ENCODE data around the gene MAPK9. TPM values are rescaled to one million over a fixed set of nuclear protein-coding genes. Genes with fewer than 3 reads are reported as not detected.
"Not testable (repeated sequence)": the region's sequence is repeated elsewhere in the genome, so short reads cannot be mapped to it uniquely, and the experiment has no call there.

Gene MAPK9
- total and polyA plus RNA-seq, 11 donors: 15.2 to 51.3 (median 41.2) TPM

DNA sequence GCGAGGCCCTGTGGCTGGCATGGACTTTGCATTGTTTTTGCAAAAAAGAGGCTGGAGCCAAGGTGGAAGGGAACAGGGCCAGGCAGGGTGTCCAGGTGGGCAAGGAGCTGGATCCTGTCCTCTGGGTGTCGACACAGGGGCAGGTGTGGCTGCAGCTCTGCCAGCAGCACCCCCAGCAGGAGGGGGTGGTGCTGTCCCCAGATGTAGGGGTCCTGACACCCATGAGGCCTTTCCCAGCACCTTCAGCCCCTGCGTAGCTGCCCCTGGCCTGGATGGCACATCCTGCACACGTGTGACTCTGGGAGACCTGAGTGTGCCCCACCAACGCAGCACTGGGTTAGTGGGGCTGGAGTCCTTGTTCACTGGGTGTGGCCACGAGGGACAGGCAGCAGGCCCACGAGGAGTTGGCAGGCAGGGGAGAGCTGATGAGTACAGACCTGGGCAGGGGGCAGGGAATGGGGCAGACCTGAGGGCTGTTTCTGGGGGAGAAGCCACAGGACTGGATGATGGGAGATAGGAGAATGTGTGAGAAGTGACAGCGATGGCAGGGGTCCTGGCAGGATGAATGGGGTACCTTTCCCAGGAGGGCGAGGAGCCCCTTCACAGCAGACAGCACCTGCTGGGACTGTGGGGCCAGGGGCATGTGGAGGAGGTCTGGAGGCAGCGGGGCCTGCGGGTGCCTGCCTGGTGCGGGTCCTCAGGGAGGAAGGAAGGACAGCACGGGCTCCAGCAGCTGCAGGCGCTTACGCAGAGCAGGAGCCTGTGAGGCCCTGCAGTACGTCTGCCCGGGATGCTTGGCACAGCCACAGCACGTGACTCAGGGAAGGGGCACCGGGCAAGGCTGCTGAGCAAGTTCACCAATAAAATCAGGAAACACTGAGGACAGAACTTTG lies 79.3 kb downstream of the MAPK9 start:
- 49 to 55% (median 53%) methylated on average over 13 to 19 of the region's 19 CpGs for WGBS, 4 donors
- Histone ChIP-seq H3K27ac (no peak overlapping the region), H3K9me3 (peaks cover 0 to 22% (median 13%) of the 10 kb centered on the region in 12 donors), H3K4me1 (peaks cover 0 to 10% (median 2%) of the 10 kb centered on the region in 12 donors), H3K36me3 (no peaks in the 10 kb centered on the region), H3K4me3 (no peak overlapping the region), H3K27me3 (peaks cover 5 to 30% (median 14%) of the 10 kb centered on the region in 9 donors)
- intact Hi-C loops (cut with DNase I): loop anchor here in 1 of 10 donors (5.0 kb wide), 1 partner anchor 85 kb away; no protein-coding TSS in a partner anchor
- peak in 1 of 4 donors; percentile 14 for ATAC-seq
- TF ChIP-seq POLR2A (IDR thresholded peaks at IDR 0.05): no peak
- TF ChIP-seq, protein P1, sequence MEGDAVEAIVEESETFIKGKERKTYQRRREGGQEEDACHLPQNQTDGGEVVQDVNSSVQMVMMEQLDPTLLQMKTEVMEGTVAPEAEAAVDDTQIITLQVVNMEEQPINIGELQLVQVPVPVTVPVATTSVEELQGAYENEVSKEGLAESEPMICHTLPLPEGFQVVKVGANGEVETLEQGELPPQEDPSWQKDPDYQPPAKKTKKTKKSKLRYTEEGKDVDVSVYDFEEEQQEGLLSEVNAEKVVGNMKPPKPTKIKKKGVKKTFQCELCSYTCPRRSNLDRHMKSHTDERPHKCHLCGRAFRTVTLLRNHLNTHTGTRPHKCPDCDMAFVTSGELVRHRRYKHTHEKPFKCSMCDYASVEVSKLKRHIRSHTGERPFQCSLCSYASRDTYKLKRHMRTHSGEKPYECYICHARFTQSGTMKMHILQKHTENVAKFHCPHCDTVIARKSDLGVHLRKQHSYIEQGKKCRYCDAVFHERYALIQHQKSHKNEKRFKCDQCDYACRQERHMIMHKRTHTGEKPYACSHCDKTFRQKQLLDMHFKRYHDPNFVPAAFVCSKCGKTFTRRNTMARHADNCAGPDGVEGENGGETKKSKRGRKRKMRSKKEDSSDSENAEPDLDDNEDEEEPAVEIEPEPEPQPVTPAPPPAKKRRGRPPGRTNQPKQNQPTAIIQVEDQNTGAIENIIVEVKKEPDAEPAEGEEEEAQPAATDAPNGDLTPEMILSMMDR (IDR thresholded peaks at IDR 0.05): no peak
- no peak for DNase-seq

DNA sequence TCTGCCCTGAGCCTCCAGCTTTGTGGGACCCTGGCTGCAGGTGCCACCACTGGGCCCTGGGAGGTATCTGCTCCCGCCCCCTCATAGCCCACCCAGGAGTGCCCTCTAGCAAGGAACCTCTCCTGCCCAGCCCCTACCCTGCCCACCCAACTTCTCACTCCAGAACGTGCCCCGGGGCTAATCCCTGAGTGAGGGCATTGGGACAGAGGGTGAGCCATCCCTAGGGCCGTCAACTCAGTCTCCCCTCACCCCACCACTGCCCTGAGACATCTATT lies 80.2 kb downstream of the MAPK9 start:
- DNase-seq (no peak), ATAC-seq (no peak)
- TF ChIP-seq, protein P1 (IDR thresholded peaks at IDR 0.05): no peak
- TF ChIP-seq POLR2A (IDR thresholded peaks at IDR 0.05): no peak
- 84 to 87% (median 85%) methylated on average over 3 to 4 of the region's 4 CpGs for WGBS, 4 donors
- intact Hi-C loops (cut with DNase I): loop anchor here in 1 of 10 donors (5.0 kb wide), 1 partner anchor 84 kb away; no protein-coding TSS in a partner anchor
- no peak overlapping the region for H3K4me3 ChIP-seq
- peaks cover 5 to 39% (median 17%) of the 10 kb centered on the region in 9 donors for H3K27me3 ChIP-seq
- peaks cover 0 to 10% (median 2%) of the 10 kb centered on the region in 12 donors for H3K4me1 ChIP-seq
- H3K36me3 ChIP-seq: no peaks in the 10 kb centered on the region
- no peak overlapping the region for H3K27ac ChIP-seq
- peaks cover 0 to 13% (median 5%) of the 10 kb centered on the region in 12 donors for H3K9me3 ChIP-seq

DNA sequence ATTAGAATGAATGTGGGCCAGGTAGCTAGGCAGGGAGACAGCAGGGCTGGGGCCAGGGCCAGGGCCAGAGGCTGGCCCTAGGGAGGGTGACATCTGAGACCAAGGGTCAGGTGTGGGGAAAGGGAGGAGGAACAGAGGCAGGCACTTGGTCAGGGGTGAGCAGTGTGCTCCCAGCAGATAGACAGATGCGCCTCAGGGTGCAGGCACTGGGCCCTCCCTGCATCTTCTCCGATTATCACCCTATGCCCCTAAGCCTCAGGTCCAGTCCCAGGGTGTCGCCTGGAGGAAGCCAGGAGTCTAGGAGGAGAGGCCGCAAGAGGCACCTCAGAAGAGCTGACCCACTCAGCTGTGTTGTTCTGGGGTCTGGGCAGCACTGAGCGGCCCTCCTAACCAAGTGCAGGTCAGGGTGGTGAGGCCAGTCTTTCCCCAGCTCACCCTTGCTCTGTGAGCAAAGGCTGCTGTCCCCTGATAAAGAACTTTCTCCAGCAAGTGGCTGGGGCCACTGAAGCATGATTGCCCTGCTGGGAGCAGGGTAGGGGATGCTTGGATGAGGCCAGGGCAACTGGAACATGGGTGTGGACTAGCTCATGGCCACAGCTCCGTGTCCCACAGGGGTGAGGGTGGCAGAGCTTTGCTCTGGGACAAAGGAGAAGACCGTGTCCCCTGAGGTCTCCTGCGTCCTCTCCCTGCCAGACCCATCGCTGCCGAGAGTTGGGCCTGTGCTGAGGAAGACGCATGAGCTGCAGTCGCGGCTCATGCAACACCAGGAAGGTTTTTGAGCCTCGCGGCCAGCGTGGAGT lies 80.7 kb downstream of the MAPK9 start:
- no peak for ATAC-seq
- WGBS, 4 donors: 83 to 89% (median 88%) methylated on average over 15 to 16 of the region's 16 CpGs
- Histone ChIP-seq H3K36me3 (no peaks in the 10 kb centered on the region), H3K4me1 (peaks cover 0 to 10% (median 2%) of the 10 kb centered on the region in 12 donors), H3K27ac (no peak overlapping the region), H3K4me3 (no peak overlapping the region), H3K9me3 (peaks cover 0 to 8% (median 2%) of the 10 kb centered on the region in 12 donors), H3K27me3 (peaks cover 5 to 43% (median 19%) of the 10 kb centered on the region in 9 donors)
- TF ChIP-seq, protein P1 (IDR thresholded peaks at IDR 0.05): no peak
- TF ChIP-seq POLR2A (IDR thresholded peaks at IDR 0.05): no peak
- no peak for DNase-seq
- intact Hi-C loops (cut with DNase I): loop anchor here in 1 of 10 donors (5.0 kb wide), 1 partner anchor 84 kb away; no protein-coding TSS in a partner anchor

DNA sequence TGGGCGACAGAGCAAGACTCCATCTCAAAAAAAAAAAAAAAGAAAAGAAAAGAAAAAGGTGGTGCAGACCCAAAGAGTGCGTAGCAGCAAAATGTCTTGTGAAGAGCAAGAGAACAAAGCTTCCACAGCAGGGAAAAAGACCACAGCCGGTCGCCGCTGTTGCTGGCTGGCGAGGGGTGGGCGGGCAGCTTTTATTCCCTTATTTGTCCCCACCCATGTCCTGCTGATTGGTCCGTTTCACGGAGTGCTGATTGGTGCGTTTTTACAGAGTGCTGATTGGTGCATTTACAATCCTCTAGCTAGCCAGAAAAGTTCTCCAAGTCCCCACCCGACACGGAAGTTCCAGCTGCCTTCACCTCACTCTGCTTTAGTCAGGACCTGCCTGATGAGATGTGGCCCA lies 81.8 kb downstream of the MAPK9 start:
- H3K4me3 ChIP-seq, H3K4me1 ChIP-seq, DNase-seq, H3K9me3 ChIP-seq, H3K27ac ChIP-seq, ATAC-seq, H3K36me3 ChIP-seq: not testable (repeated sequence)
- intact Hi-C loops (cut with DNase I): loop anchor here in 1 of 10 donors (5.0 kb wide), 1 partner anchor 83 kb away; no protein-coding TSS in a partner anchor
- H3K27me3 ChIP-seq: peaks cover 5 to 44% (median 21%) of the 10 kb centered on the region in 9 donors
- 88 to 91% (median 89%) methylated on average over 12 of the region's 12 CpGs for WGBS, 4 donors

Data from heart left ventricle (tissue), 16 donors.